ENCODE measurements around the gene TMEM231.
"Not testable (repeated sequence)": the region's sequence is repeated elsewhere in the genome, so short reads cannot be mapped to it uniquely, and the experiment has no call there.

Gene TMEM231, protein sequence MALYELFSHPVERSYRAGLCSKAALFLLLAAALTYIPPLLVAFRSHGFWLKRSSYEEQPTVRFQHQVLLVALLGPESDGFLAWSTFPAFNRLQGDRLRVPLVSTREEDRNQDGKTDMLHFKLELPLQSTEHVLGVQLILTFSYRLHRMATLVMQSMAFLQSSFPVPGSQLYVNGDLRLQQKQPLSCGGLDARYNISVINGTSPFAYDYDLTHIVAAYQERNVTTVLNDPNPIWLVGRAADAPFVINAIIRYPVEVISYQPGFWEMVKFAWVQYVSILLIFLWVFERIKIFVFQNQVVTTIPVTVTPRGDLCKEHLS

GRCh38 chr16:75555707-75556430 lies at the start of gene TMEM231:
Gene TMEM231 (minus strand): TSS chr16:75556252. CDS start chr16:75556209, 43 bp downstream.
- DNase-seq (ENCODE audit: low spot score), result peak; percentile 98

DNA sequence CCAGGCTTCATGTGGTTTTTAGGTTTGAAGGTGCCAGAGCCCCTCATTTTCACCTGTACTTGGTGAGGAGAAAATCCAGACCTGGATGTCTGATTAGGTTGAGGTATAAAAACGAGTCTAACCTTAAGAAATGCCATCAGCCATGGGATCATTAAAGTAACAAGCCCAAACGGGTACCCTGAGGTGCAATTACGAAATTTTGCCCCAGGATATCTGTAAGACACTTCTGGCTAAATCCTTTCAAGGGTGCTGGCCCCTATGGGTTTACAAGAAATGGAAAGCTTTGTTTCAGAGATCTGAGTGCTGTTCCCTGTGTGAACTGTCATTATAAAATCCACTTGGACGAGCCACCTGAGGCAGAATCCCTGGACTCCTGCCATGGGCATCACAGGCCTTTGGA lies 47.2 kb upstream of the TMEM231 start:
- DNase-seq (ENCODE audit: low spot score), result no peak

DNA sequence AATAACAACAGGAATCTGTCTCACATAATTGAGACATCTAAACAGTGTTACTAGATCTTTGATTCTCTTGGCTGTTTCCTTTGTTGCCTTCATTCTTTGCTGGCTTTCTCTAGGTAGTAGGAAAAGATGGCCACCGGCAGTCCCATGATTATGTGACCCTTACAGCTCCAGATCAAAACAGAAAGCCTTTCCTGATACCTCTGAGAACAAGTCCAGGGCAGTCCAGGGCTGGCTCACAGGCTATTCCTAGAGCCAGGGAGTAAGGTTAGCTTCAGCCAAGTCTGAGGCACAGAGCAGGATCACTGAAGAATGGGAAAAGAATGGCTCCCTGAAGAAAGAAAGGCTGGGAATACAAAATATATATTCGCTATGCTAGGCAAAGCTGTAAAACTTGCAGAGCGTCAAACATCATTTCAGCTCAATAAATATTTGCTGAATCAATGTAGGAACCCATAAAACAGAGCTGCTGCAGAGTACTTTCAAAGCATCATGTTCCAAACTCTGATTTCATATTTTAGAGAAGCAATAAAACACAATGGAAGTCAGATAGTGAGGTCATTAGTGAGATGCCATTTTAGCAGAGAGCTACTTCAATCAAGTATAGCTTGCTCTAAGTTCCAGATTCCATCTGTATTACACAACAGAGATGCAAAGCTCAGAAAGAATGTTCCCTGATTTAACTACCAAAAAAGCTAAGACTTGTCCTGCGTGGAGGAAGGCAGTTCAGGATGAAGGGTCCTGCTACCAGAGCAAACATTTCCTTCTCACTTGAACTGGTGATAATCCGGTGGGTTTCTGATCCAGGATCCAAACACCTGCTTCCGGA lies 43.6 kb upstream of the TMEM231 start:
- DNase-seq (ENCODE audit: low spot score), result peak; percentile 13

- peak; percentile 27 for DNase-seq (ENCODE audit: low spot score)
Measured at GRCh38 chr16:75593825-75594820, 38.1 kb upstream of the TMEM231 start.

- DNase-seq (ENCODE audit: low spot score), result no peak
Measured at GRCh38 chr16:75593308-75593707, 37.3 kb upstream of the TMEM231 start.

DNA sequence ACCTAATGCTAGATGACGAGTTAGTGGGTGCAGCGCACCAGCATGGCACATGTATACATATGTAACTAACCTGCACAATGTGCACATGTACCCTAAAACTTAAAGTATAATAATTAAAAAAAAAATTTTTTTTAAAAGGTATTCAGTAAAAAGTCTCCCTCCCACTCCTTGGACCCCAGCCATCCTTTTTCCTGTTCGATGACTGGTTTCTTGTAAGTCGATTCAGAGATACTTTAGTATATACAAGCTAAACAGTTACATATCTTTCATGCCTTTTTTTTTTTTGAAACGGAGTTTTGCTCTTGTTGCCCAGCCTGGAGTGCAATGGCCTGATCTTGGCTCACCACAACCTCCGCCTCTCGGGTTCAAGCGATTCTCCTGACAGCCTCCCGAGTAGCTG lies 35.9 kb upstream of the TMEM231 start:
- not testable (repeated sequence) for DNase-seq (ENCODE audit: low spot score)

- DNase-seq (ENCODE audit: low spot score), result peak; percentile 80
Measured at GRCh38 chr16:75590920-75591843, 35.1 kb upstream of the TMEM231 start.

DNA sequence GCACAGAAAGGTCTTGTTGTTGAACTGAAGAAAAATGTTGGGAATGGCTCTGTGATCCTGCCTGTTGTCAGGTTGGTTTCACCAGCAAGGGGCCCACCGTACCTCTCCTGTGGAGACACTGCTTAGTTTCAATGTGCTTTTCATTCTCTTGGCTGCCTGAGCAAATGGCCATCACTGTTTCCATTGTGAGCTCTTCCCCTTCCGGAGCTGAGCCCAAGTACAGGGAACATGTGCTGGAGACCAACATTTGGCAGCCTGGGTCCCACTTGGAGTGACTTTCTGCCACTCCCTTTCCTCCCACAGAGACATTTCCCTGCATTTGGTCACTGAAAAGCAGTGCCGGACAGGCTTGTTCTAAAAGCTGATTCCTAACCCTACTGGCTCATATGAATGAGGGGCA lies 33.3 kb upstream of the TMEM231 start:
- no peak for DNase-seq (ENCODE audit: low spot score)

- no peak for DNase-seq (ENCODE audit: low spot score)
Measured at GRCh38 chr16:75588716-75589115, 32.7 kb upstream of the TMEM231 start.

GRCh38 chr16:75584108-75584507 lies 28.1 kb upstream of the TMEM231 start:
- no peak for DNase-seq (ENCODE audit: low spot score)

GRCh38 chr16:75579281-75579834 lies 23.3 kb upstream of the TMEM231 start:
- no peak for DNase-seq (ENCODE audit: low spot score)

DNA sequence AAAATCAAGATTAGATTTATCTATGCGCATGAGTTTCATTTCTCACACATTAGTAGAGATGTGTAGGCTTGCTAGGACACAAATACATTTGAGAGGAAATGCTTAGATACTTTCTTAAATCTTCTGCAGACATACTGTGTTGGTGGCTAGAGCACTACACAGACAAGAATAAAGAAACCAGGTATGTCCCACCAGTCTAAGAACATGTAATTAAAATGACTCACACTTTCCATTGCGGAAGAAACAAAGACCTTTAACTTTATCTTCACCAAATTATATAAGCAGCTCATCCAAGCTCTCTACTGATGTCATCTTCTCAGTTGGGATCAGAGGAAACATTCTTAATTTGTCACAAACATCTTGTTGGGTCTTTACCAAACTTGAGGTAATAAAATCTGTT lies 22.7 kb upstream of the TMEM231 start:
- DNase-seq (ENCODE audit: low spot score), result no peak

DNA sequence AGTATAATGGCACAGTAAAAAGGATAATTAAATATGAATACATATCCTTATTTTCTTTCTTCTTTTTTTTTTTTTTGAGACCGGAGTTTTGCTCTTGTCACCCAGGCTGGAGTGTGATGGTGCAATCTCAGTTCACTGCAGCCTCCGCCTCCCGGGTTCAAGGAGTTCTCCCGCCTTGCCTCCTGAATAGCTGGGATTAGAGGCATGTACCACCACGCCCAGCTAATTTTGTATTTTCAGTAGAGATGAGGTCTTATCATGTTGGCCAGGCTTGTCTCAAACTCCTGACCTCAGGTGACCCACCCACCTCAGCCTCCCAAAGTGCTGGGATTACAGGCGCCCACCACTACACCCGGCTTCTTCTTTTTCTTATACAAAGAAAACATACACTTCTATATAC lies 22.2 kb upstream of the TMEM231 start:
- DNase-seq (ENCODE audit: low spot score), result no peak

GRCh38 chr16:75576384-75576811 lies 20.3 kb upstream of the TMEM231 start:
- DNase-seq (ENCODE audit: low spot score), result no peak

- DNase-seq (ENCODE audit: low spot score), result no peak
Measured at GRCh38 chr16:75575958-75576357, 19.9 kb upstream of the TMEM231 start.

- no peak for DNase-seq (ENCODE audit: low spot score)
Measured at GRCh38 chr16:75573955-75574354, 17.9 kb upstream of the TMEM231 start.

GRCh38 chr16:75572864-75573542 lies 17.0 kb upstream of the TMEM231 start:
- DNase-seq (ENCODE audit: low spot score), result no peak

- no peak for DNase-seq (ENCODE audit: low spot score)
Measured at GRCh38 chr16:75570396-75571065, 14.5 kb upstream of the TMEM231 start.

GRCh38 chr16:75567911-75568310 lies 11.9 kb upstream of the TMEM231 start:
- DNase-seq (ENCODE audit: low spot score), result no peak

All from GM03348 (cell line).